Medulla oblongata (tissue), 1 donor: ENCODE measurements around the gene TJAP1.
"Not testable (repeated sequence)": the region's sequence is repeated elsewhere in the genome, so short reads cannot be mapped to it uniquely, and the experiment has no call there.

Source experiments
- DNase-seq: peaks from one replicate; pipeline ENCODE4 v3.0.0-alpha.2; 2015; ENCODE audit errors: extremely low spot score

Gene TJAP1

GRCh38 chr6:43453831-43454230 lies 23.5 kb upstream of the TJAP1 start:
- DNase-seq = no peak

GRCh38 chr6:43454290-43454695 lies 23.1 kb upstream of the TJAP1 start:
- DNase-seq = peak; percentile 86

- no peak for DNase-seq
Observed at GRCh38 chr6:43454696-43455530, 22.5 kb upstream of the TJAP1 start.

GRCh38 chr6:43455531-43456428 lies 21.6 kb upstream of the TJAP1 start, which contains the start of gene DLK2:
Gene DLK2 (minus strand): TSS chr6:43455548. CDS start chr6:43454825, 723 bp downstream.
- no peak for DNase-seq

GRCh38 chr6:43457643-43458042 lies 19.7 kb upstream of the TJAP1 start:
- no peak for DNase-seq

GRCh38 chr6:43458154-43458553 lies 19.2 kb upstream of the TJAP1 start:
- DNase-seq = not testable (repeated sequence)

GRCh38 chr6:43459535-43459934 lies 17.8 kb upstream of the TJAP1 start:
- no peak for DNase-seq

GRCh38 chr6:43460032-43460431 lies 17.3 kb upstream of the TJAP1 start:
- DNase-seq = no peak

GRCh38 chr6:43461936-43462335 lies 15.4 kb upstream of the TJAP1 start:
- no peak for DNase-seq

GRCh38 chr6:43464337-43464736 lies 13.0 kb upstream of the TJAP1 start:
- no peak for DNase-seq

GRCh38 chr6:43465948-43466347 lies 11.4 kb upstream of the TJAP1 start:
- DNase-seq = no peak

- DNase-seq = not testable (repeated sequence)
Observed at GRCh38 chr6:43467265-43467664, 10.1 kb upstream of the TJAP1 start.

- DNase-seq = no peak
Observed at GRCh38 chr6:43467752-43468151, 9.6 kb upstream of the TJAP1 start.

- DNase-seq = no peak
Observed at GRCh38 chr6:43468240-43468639, 9.1 kb upstream of the TJAP1 start.

- no peak for DNase-seq
Observed at GRCh38 chr6:43468748-43469681, 8.4 kb upstream of the TJAP1 start.

GRCh38 chr6:43469947-43470346 lies 7.4 kb upstream of the TJAP1 start:
- no peak for DNase-seq

- DNase-seq = no peak
Observed at GRCh38 chr6:43471399-43471798, 6.0 kb upstream of the TJAP1 start.

- DNase-seq = no peak
Observed at GRCh38 chr6:43472515-43472914, 4.9 kb upstream of the TJAP1 start.

GRCh38 chr6:43475516-43475915 lies 1.9 kb upstream of the TJAP1 start:
- DNase-seq = no peak

- DNase-seq = no peak
Observed at GRCh38 chr6:43476746-43477145, 624 bp upstream of the TJAP1 start.

GRCh38 chr6:43478008-43478372 lies 620 bp downstream of the TJAP1 start:
- no peak for DNase-seq

GRCh38 chr6:43481075-43481474 lies 3.7 kb downstream of the TJAP1 start:
- no peak for DNase-seq
